Measurements from ENCODE around the gene GIMAP4.
"Not testable (repeated sequence)": the region's sequence is repeated elsewhere in the genome, so short reads cannot be mapped to it uniquely, and the experiment has no call there.

GIMAP4 gene

GRCh38 chr7:150567169-150567568 is at the start of gene GIMAP4:
GIMAP4 (plus strand) TSS chr7:150567390; CDS start chr7:150569902, 2,512 bp downstream.
- DNase-seq (ENCODE audit: low spot score) = no peak

- no peak for DNase-seq (ENCODE audit: low spot score)
These were observed 47.9 kb upstream of the GIMAP4 start for GRCh38 chr7:150519310-150519709.

GRCh38 chr7:150520145-150520544 is 47.0 kb upstream of the GIMAP4 start:
- DNase-seq (ENCODE audit: low spot score) = no peak

DNA sequence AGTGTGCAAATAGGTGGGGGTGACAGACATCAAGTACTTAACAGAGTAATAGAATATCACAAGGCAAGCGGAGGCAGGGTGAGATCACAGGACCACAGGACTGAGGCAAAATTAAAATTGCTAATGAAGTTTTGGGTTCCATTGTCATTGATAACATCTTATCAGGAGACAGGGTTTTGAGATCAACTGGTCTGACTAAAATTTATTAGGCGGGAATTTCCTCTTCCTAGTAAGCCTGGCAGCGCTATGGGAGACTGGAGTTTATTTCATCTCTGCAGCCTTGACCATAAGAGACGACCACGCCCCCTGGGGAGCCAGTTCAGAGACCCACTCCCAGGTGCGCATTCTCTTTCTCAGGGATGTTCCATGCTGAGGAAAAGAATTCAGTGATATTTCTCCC is 44.3 kb upstream of the GIMAP4 start:
- DNase-seq (ENCODE audit: low spot score) = not testable (repeated sequence)

- DNase-seq (ENCODE audit: low spot score) = no peak
These were observed 43.2 kb upstream of the GIMAP4 start for GRCh38 chr7:150524018-150524417.

- no peak for DNase-seq (ENCODE audit: low spot score)
These were observed 35.5 kb upstream of the GIMAP4 start for GRCh38 chr7:150531704-150532103.

DNA sequence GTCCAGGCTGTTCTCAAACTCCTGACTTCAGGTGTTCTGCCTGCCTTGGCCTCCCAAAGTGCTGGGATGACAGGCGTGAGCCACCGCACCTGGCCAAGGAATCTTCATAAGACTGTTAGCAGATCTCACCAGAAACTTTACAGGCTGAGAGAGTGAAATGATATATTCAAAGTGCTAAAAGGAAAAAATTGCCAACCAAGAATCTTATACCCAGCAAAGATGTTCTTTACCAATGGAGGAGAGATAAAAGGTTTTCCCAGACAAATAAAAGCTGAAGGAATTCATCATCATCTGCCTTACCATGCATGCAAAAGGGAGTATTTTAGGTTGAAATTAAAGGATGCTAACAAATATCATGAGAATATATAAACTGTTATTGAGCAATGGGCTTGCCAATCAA is 28.9 kb upstream of the GIMAP4 start:
- no peak for DNase-seq (ENCODE audit: low spot score)

- DNase-seq (ENCODE audit: low spot score) = no peak
These were observed 14.0 kb upstream of the GIMAP4 start for GRCh38 chr7:150553163-150553562.

GRCh38 chr7:150556521-150557138 is 10.6 kb upstream of the GIMAP4 start:
- DNase-seq (ENCODE audit: low spot score) = no peak

GRCh38 chr7:150560486-150560885 is 6.7 kb upstream of the GIMAP4 start:
- DNase-seq (ENCODE audit: low spot score) = no peak

- no peak for DNase-seq (ENCODE audit: low spot score)
These were observed 4.3 kb upstream of the GIMAP4 start for GRCh38 chr7:150562919-150563318.

DNA sequence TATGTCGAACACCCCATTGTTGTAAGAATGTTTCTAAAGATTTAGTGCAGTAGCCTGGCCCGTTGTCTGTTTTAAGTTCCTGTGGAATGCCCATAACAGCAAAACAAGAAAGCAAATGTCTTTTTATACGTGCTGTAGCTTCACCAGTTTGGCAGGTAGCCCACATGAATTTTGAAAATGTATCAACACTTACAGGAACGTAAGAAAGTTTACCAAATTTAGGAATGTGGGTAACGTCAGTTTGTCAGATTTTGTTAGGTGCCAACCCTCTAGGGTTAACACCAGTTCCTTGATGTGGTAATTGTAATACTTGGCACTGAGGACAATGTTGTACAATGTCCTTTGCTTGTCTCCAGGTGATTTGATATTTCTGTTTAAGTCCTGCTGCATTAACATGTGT is 3.2 kb upstream of the GIMAP4 start:
- DNase-seq (ENCODE audit: low spot score) = no peak

GRCh38 chr7:150564566-150564965 is 2.6 kb upstream of the GIMAP4 start:
- DNase-seq (ENCODE audit: low spot score) = no peak

DNA sequence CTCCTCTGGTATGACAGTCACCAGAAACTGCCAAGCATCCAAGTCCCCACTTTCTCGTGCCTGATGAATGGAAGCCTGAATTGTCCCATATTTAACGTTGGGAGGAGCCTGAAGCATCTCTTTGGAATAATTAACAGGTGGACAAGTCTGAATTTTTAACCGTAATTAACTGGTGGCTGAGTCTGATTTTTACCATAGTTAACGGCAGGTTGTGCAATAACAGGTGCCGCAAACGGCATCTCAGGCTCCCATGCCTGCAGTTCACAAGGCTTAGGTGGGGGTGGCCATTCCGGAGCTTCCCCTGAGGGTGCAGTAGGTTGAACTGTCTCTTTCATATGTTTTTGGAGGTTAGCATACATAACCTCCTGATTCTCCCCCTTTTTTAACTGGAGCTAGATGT is 2.0 kb upstream of the GIMAP4 start:
- no peak for DNase-seq (ENCODE audit: low spot score)

DNA sequence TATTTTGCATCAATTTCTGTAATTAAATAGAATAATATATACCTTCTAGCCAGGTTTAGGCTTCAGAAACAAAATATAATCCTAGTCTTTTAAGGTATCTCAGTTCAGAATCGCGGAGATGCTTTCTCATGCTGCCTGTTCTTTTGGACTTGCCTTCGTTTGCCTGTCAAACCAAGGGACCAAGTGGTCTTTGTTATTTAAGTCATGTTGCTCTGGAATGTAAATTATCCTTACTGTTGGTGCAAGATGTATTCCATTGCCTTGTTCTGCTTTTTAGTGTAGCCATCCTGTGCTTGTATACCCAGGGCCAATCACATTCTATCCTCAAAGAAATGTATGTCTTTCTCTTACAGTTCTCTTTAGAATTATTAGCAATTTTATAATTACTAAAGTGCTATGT is 1.1 kb upstream of the GIMAP4 start:
- DNase-seq (ENCODE audit: low spot score) = no peak

GRCh38 chr7:150566572-150566971 is 618 bp upstream of the GIMAP4 start:
- DNase-seq (ENCODE audit: low spot score) = no peak

GRCh38 chr7:150567871-150568301 is 696 bp downstream of the GIMAP4 start:
- DNase-seq (ENCODE audit: low spot score) = no peak

GRCh38 chr7:150568714-150569113 is 1.5 kb downstream of the GIMAP4 start:
- no peak for DNase-seq (ENCODE audit: low spot score)

GRCh38 chr7:150569245-150569955 is 2.2 kb downstream of the GIMAP4 start:
- no peak for DNase-seq (ENCODE audit: low spot score)

DNA sequence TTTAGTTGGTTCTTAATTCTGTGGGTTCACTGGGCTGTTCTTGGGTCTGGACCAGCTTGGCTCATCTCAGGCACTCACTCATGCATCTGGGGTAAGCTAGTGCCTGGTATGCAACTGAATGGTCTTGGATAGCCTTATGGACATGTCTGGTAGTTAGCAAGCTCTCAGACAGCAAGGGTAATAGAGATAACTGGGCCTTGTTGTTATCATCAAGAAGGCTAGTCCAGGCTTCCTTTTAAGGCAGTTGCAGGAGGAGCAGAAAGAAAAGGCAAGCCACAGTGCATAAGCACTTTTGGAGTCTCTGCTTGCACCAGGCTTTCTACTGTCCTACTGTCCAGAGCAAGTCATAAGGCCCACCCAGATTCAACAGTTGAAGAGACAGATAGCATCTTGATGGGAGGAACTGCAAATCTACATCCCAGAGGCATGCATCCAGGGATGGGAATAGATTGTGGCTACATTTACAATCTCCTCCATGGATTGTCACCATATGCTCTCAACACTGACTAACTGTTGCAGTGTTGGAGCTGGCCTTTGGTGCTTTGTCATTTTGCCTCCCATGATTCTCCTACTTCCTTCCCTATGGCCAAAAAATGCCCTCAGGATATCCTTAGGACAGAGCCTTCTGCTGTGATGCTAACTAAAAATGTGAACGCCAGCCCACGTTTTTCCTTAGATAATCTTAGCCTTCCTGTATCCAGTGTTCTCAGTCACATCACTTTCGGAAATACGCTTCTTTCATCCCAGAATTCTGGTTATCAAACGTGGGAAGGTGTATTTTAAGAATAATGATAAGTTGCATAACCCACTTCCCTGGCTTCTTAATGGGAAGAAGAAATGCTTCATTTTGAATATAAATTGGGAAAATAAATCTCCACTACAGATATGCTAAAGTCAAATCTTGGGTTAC is 3.6 kb downstream of the GIMAP4 start:
- no peak for DNase-seq (ENCODE audit: low spot score)

DNA sequence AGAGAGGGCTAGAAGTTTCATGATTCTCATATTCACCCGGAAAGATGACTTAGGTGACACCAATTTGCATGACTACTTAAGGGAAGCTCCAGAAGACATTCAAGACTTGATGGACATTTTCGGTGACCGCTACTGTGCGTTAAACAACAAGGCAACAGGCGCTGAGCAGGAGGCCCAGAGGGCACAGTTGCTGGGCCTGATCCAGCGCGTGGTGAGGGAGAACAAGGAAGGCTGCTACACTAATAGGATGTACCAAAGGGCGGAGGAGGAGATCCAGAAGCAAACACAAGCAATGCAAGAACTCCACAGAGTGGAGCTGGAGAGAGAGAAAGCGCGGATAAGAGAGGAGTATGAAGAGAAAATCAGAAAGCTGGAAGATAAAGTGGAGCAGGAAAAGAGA is 5.3 kb downstream of the GIMAP4 start:
- DNase-seq (ENCODE audit: low spot score) = no peak

GRCh38 chr7:150579979-150580637 is 12.9 kb downstream of the GIMAP4 start:
- DNase-seq (ENCODE audit: low spot score) = not testable (repeated sequence)
